K562 (cell line): ENCODE results near the gene TPD52L1. TPM values are rescaled to one million over a fixed set of nuclear protein-coding genes. Genes with fewer than 3 reads are reported as not detected.

Experiments
- ARID3B ChIP-seq: fragments of 250-450 bp; sonication (Bioruptor Pico); IDR thresholded peaks from 2 replicates; pipeline ENCODE4 v1.4.0; 2020; ENCODE audit warnings: borderline replicate concordance
- NFXL1 ChIP-seq: fragments of 450-650 bp; formaldehyde crosslinking; IDR thresholded peaks from 2 replicates; pipeline ENCODE4 v1.4.0; 2021; ENCODE audit warnings: mild to moderate bottlenecking
- PTBP1 ChIP-seq: fragments of 200-400 bp; formaldehyde crosslinking; IDR thresholded peaks from 2 replicates; pipeline ENCODE4 v1.6.1; 2017; ENCODE audit warnings: low read depth, low read length
- SMARCA5 ChIP-seq: fragments of 450-650 bp; IDR thresholded peaks from 2 replicates; pipeline ENCODE4 v1.6.1; 2016
- polyA plus RNA-seq, 8 experiments: library from polyadenylated mRNA; depleted of rRNA in 4 of 8; stranded (reverse) in 5 of 8; unstranded in 3 of 8; fragments of >200 nt; fragmentation: Nextera tagmentation in 2 of 8; fragmentation: Illumina TruSeq in 1 of 8; extraction: Ambion mirVana in 2 of 8; extraction: Trizol in 1 of 8; gene quantifications; 2 replicates each; pipeline versions ENCODE4 v1.2.1 to v1.2.3, GENCODE V29; 2011 to 2014; ENCODE audit warnings: inconsistent platforms in 1 of 8, missing spikeins in 1 of 8
- total RNA-seq, 7 experiments: library from RNA; depleted of rRNA in 6 of 7; stranded (reverse); fragments of >200 nt in 6 of 7; fragmentation: Illumina TruSeq in 2 of 7; extraction: Trizol in 2 of 7; gene quantifications; 2 replicates each; pipeline versions ENCODE4 v1.2.1 to v1.2.3, GENCODE V29; 2011 to 2021; ENCODE audit warnings: low replicate concordance in 1 of 7
- TF ChIP-seq, protein P1 (sequence below): sonication (generic); formaldehyde crosslinking; IDR thresholded peaks from 2 replicates; pipeline ENCODE4 v1.8.1; 2023; ENCODE audit warnings: missing genetic modification reagents, mild to moderate bottlenecking, borderline replicate concordance

Gene TPD52L1
- total and polyA plus RNA-seq, 9 of the 15 experiments (the other 6 are each of a cell fraction or from before 2014, with no cell fraction given), result 12.9 to 149 (median 75.7) TPM

- TF ChIP-seq, protein P1, sequence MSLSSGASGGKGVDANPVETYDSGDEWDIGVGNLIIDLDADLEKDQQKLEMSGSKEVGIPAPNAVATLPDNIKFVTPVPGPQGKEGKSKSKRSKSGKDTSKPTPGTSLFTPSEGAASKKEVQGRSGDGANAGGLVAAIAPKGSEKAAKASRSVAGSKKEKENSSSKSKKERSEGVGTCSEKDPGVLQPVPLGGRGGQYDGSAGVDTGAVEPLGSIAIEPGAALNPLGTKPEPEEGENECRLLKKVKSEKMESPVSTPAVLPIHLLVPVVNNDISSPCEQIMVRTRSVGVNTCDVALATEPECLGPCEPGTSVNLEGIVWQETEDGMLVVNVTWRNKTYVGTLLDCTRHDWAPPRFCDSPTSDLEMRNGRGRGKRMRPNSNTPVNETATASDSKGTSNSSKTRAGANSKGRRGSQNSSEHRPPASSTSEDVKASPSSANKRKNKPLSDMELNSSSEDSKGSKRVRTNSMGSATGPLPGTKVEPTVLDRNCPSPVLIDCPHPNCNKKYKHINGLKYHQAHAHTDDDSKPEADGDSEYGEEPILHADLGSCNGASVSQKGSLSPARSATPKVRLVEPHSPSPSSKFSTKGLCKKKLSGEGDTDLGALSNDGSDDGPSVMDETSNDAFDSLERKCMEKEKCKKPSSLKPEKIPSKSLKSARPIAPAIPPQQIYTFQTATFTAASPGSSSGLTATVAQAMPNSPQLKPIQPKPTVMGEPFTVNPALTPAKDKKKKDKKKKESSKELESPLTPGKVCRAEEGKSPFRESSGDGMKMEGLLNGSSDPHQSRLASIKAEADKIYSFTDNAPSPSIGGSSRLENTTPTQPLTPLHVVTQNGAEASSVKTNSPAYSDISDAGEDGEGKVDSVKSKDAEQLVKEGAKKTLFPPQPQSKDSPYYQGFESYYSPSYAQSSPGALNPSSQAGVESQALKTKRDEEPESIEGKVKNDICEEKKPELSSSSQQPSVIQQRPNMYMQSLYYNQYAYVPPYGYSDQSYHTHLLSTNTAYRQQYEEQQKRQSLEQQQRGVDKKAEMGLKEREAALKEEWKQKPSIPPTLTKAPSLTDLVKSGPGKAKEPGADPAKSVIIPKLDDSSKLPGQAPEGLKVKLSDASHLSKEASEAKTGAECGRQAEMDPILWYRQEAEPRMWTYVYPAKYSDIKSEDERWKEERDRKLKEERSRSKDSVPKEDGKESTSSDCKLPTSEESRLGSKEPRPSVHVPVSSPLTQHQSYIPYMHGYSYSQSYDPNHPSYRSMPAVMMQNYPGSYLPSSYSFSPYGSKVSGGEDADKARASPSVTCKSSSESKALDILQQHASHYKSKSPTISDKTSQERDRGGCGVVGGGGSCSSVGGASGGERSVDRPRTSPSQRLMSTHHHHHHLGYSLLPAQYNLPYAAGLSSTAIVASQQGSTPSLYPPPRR (CRISPR knock-in tag), result no peak
- TF ChIP-seq PTBP1 (no peak), NFXL1 (no peak), ARID3B (CRISPR knock-in tag) (no peak), SMARCA5 (no peak)
These were observed 15.5 kb downstream of the TPD52L1 start (continued) for GRCh38 chr6:125169058-125169457.
